Activated effector memory CD4-positive, alpha-beta T cell treated with anti-CD3 and anti-CD28 coated beads, Interleukin-2, amount 50 U/mL, for 16 hours (primary cell): ENCODE measurements around the gene SLFN14.
A peak's percentile ranks its signal among the peaks of the same experiment; 100 is the strongest.
"Not testable (repeated sequence)": the region's sequence is repeated elsewhere in the genome, so short reads cannot be mapped to it uniquely, and the experiment has no call there.

Experiments
- DNase-seq: peaks from one replicate; pipeline ENCODE4 v3.0.0-alpha.2; 2020

SLFN14 gene

DNA sequence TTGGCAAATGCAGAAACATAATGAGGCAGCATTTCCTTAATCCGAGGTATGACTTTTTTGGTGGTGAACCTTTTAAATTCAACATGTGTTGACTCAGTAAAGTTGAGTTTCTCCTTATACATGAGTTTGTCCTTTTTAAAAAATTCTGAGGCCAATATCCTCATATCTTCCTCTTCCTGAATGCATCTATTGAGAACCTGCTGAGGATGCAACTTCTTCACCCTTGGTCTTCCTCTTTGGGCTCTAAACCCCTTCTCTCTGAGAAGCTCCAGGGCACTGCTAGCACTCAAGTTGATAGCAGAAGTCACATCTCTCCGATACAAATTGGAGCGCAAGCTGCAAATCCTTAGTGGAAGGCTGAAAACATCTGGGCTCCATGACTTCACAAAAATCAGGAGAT, 3.3 kb downstream of the SLFN14 start:
- DNase-seq, result no peak

DNA sequence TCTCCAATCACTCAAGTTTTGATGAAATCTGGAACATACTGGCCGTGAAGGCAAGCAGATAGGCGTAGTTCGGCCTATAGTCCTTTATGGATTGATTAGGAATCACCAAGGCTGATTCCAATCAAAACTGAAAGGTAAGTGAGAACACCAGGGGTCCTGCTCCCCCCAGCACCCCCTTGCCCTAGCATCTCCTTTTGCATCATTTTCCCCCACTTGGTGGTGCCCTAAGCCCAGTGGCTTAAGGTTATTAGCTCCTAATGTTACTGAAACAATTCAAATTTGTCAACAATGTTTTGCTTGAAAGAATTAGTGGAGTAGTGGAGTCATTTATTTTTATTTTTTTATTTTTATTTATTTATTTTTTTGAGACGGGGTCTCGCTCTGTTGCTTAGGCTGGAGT, 4.9 kb downstream of the SLFN14 start:
- DNase-seq, result no peak

- DNase-seq, result no peak
Measured at GRCh38 chr17:35554668-35555067, 6.0 kb downstream of the SLFN14 start.

DNA sequence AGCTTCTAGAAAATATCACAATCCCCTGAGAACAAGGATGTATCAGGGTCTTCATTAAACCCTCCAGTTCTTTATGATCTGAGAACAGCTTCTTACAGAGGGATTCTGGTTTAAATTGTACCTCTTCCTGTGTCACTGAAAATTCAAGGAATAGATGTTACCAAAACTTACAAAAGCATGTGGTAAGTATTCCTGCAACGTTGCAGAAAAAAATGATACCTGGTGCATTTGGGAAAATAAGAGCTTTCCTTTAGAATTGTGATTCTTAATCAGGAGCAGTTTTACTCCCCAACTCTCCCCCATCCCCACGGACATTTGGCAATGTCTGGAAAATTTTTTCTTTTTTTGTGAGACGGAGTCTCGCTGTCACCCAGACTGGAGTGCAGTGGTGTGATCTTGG, 7.3 kb downstream of the SLFN14 start:
- no peak for DNase-seq

- DNase-seq, result no peak
Measured at GRCh38 chr17:35548978-35549377, 11.6 kb downstream of the SLFN14 start.

DNA sequence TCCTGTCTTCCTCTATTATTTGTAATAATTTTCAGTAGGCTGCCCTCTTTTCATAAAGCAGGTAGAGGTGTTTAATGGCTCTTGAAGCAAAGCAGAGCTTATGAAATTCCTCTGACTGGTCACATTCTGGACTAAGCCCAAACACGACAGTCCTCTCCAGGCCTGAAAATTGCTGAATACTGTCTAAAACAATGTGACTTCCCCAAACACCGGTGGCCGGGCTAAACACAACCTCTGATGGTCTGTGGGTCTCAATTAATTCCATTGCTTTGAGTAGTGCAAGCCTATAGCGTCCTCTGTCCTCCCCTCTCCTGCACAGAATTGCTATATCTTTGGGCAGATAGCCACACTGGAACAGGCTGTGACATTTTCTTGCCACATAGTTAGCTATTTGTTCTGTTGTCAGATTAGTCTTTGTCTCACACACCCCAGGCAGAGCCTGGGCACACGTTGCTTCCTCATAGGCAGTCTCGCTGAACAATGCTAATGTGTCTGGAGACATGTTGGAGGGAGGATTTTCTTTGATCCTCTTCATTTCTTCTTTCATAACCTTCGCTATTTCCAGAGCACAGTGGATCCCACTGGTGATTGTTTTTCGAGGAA, 12.3 kb downstream of the SLFN14 start:
- DNase-seq, result no peak

GRCh38 chr17:35546487-35546886, 14.1 kb downstream of the SLFN14 start:
- DNase-seq, result no peak

DNA sequence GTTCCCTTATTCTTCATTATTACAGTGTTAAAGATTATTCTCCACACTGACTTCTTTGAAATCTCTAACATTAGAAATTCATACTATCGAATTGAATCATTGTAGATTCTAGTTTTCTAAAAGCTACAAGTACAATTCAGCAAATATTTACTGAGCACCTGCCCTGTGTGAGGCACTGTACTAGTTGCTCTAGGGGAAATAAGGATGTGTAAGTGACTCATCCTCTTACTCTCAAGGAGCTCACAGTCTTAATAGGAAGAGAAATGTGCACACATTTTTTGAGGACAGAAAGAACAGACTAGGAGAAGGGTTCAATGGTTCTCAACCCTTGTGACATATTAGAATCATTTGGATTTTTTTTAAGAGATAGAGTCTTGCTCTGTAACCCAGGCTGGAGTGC, 15.5 kb downstream of the SLFN14 start:
- no peak for DNase-seq

DNA sequence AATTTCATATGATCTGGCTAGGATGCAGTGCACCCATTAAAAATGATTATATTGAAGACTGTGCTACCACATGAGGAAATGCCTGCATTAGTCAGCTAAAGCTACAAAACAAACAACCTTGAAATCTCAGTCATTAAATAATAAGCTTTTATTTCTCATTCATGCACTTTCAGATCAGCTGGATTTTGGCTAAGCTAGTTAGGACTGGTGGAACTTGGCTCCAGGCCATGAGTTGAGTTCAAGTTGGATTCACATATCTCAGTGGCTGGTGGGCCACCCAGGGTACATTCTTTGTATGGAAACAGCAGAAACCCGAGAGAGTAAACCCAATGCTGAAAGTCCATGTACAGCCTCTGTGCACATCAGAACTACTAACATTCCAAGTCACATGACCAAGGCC, 16.8 kb downstream of the SLFN14 start:
- DNase-seq, result no peak

GRCh38 chr17:35542990-35543389, 17.6 kb downstream of the SLFN14 start:
- DNase-seq, result no peak

DNA sequence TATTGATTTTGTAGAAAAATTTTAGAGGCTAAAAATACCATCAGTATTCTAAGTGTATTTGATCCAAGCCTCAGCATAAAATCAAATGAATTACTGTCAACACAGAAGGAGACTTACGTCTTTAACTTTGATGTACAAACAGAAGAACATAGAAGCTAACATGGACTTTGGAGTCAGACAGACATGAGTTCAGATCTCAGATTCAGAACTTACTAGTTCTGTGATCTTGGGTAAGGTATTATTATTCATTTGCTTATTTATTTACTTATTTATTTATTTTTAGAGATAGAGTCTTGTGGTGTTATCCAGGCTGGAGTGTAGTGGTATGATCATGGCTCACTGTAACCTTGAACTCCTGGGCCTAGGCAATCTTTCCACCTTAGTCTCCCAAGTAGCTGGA, 19.2 kb downstream of the SLFN14 start:
- no peak for DNase-seq

DNA sequence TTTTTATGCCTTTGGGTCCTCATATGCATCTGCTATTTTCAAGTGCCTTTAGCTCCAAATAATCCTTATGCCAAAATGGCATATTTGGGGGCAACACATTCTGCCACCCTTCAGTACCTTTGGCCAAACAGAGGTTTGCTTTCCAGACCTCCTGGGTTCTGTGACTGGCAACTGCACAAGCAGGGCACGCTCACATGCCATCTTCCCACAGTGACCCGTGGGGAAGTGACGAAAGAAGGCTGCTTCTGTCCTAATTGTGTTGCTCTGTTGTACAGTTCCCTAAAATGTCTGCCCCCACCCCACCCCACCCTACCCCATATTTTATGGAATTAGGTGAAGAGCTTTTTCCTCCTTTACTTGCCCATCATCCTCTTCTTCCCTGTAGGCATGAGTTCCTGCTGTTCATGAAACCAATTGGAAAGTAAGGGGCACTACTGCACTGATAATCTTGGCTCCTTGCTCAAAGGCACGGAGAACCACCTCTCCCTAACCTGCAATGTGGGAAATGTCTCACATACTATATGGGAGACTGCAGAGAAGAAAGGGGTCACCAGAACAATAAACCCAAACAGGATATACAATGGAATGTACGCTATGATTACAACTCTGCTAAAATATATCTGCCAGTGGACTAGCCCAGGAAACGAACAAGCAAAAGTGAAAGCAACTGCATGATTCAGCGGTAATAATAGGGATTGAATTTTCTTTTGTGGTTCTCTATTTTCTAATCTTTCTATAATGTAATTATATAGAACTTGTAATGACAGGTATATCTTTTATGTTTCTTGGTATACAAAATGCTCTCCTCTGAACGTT, 19.8 kb downstream of the SLFN14 start:
- DNase-seq, result peak; percentile 79

DNA sequence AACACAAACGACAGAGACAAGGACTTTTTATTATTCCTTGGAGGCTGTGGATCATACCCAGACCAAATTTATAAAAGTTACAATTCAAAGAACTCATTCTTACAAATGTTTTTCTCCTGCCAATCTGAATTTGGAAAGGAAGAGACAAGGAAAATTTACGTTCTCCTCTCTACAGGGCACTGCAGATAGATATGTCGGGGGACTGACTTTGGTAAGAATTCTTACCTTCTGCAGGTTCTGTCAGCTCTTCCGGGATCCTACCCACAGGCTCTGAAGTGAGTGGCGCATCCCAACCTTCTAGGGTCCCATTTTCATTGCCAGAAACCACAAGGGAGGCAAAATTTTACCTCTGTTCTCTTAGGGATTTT, 21.0 kb downstream of the SLFN14 start:
- DNase-seq, result no peak

GRCh38 chr17:35537601-35538141, 22.9 kb downstream of the SLFN14 start, which contains the start of gene SLFN12L:
Gene SLFN12L, minus strand, starts transcription at chr17:35537678. Its CDS starts 15,314 bp downstream, at chr17:35522364.
- DNase-seq, result peak; percentile 66

DNA sequence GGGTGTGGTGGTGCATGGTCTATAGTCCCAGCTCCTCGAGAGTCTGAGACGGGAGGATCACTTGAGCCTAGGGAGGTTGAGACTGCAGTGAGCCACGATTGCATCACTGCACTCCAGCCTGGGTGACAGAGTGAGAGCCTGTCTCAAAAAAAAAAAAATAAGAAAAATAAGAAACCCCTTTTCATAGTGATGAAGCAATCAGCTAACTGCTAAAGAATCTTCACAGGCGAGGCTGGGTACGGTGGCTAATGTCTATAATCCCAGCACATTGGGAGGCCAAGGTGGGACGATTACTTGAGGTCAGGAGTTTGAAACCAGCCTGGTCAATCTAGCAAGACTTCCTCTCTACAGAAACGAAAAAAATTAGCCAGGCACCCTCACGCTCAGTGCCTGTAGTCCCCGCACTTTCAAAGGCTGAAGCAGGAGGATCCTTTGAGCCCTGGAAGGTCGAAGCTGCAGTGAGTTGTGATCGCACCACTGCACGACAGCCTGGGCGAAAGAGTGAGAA, 23.9 kb downstream of the SLFN14 start:
- DNase-seq, result peak; percentile 72

GRCh38 chr17:35535406-35535805, 25.2 kb downstream of the SLFN14 start:
- DNase-seq, result not testable (repeated sequence)

DNA sequence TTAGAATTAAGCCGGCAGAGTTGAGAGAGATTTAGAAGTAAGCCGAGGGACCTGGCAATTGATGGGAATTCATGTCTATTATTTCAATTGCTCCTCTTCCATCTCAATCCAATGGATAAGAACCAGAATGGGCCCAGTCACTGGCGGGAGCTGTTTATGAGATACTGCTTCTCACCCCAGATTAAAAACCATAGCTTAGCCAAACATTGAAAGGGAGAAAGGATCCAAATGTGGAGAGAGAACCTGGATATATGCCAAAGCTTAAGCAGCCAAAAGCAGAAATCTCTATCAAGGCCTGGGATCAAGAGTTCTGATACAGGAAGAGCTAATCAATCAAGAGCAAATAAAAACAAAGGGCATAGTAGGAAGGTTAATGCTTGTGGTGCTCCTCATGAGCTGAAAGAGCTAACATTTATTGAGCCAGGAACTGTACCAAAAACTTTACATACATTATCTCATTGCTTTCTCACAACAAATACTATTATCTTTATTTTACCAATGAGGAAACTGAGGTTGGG, 26.0 kb downstream of the SLFN14 start:
- DNase-seq, result no peak

DNA sequence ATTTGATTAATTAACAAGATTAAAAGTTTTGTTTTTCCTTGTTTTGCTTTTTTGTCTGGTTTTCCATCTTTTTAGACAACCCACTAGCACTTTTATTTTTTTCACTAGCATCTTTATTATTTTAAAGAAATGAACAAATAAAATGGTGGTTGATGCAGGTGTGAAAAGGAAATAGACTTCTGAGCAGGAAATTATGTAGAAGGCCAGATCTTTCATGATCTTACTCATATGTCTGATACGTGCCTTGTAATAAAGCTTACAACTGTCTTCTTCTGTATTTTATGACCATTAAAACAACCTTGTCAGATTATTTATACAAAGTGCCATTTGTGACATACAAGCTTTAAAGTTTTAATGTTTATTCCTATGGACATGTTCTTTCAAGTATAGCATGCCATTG, 29.5 kb downstream of the SLFN14 start:
- DNase-seq, result no peak

- no peak for DNase-seq
Measured at GRCh38 chr17:35529866-35530265, 30.8 kb downstream of the SLFN14 start.

- DNase-seq, result not testable (repeated sequence)
Measured at GRCh38 chr17:35529326-35529725, 31.3 kb downstream of the SLFN14 start.

GRCh38 chr17:35523296-35523695, 37.3 kb downstream of the SLFN14 start:
- DNase-seq, result no peak

DNA sequence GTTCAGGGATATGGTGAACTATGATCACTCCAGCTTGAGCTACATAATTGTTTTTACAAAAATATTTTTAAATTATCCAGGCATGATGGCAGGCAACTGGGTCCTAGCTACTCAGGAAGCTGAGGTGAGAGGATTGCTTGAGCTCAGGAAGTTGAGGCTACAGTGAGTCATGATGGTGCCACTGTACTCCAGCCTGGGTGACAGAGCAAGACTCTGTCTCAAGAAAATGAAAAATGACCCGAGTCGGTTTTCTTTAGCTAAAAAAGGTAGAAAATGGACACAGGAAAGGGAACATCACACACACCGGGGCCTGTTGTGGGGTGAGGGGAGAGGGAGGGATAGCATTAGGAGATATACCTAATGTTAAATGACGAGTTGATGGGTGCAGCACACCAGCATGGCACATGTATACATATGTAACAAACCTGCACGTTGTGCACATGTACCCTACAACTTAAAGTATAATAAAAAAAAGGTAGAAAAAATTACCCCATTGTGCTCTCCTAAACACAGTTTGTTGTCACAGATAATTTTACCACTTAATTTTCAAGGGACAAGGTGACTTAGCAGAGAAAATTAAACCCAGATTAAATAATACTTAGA, 38.9 kb downstream of the SLFN14 start:
- DNase-seq, result peak; percentile 79

- DNase-seq, result no peak
Measured at GRCh38 chr17:35521150-35521549, 39.5 kb downstream of the SLFN14 start.
